Measurements from ENCODE around the gene TTLL10.

Gene TTLL10

GRCh38 chr1:1134300-1134970 lies 39.2 kb upstream of the TTLL10 start:
- no peak for TF ChIP-seq CTCF (conservative IDR thresholded peaks at IDR 0.05; ENCODE audit: low read depth, low read length)
- DNase-seq (ENCODE audit: low read depth): no peak
- H3K4me3 ChIP-seq (ENCODE audit: low read depth, low read length): no peak overlapping the region

DNA sequence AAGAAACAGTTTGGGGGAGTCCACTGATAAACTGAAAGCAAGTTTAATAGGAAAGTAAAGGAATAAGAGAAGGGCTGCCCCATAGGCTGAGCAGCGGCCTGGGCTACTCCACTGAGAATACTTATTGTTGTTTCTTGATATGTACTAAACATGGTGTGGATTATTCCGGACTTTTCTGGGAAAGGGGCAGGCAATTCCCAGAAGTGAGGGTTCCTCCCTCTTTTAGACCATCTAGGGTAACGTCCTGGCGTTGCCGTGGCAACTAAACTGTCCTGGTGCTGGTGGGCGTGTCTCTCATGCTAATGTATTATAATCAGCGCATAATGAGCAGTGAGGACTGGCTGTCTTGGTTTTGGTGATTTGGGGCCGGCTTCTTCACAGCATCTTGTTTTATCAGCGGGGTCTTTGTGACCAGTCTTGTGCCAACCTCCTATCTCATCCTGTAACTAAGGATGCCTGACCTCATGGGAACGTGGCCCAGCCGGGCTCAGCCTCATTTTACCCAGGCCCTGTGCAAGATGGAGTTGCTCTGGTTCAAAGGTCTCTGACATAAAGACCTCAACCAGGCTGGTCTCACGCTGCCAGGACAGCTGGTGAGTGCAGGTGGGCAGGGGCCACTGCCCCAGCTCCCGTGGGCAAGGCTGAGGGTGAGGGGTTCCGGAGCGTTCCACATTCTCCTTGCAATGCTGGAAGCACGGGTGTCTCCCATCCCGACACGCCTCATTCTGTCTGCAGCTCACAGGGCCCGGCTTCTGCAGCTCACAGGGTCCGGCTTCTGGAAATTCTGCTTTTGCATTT lies 38.1 kb upstream of the TTLL10 start:
- no peak for DNase-seq (ENCODE audit: low read depth)
- no peak overlapping the region for H3K4me3 ChIP-seq (ENCODE audit: low read depth, low read length)
- no peak for TF ChIP-seq CTCF (conservative IDR thresholded peaks at IDR 0.05; ENCODE audit: low read depth, low read length)

GRCh38 chr1:1136547-1137230 lies 37.0 kb upstream of the TTLL10 start:
- DNase-seq (ENCODE audit: low read depth): no peak
- no peak overlapping the region for H3K4me3 ChIP-seq (ENCODE audit: low read depth, low read length)
- no peak for TF ChIP-seq CTCF (conservative IDR thresholded peaks at IDR 0.05; ENCODE audit: low read depth, low read length)

GRCh38 chr1:1137256-1138045 lies 36.2 kb upstream of the TTLL10 start:
- H3K4me3 ChIP-seq (ENCODE audit: low read depth, low read length): no peak overlapping the region
- no peak for DNase-seq (ENCODE audit: low read depth)
- no peak for TF ChIP-seq CTCF (conservative IDR thresholded peaks at IDR 0.05; ENCODE audit: low read depth, low read length)

DNA sequence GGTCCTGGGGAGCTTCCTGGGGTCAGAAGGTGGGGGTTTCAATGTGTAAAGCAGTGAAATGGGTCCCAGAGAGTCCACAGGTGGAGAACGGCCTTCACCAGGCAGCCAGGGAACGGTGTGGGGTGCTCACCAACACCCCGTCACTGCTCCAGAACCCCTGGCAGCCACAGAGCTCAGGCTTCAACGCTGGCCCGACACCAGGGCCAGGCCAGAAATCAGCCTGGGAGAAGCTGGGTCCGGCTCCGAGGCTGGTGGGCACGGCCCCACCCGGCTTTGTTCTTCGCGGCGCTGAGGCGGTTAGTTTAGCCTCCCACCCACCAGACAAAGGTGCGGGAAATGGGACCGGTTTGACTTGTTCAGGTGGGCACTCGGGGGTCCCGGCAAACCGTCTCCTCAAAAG lies 33.0 kb upstream of the TTLL10 start:
- no peak for TF ChIP-seq CTCF (conservative IDR thresholded peaks at IDR 0.05; ENCODE audit: low read depth, low read length)
- no peak overlapping the region for H3K4me3 ChIP-seq (ENCODE audit: low read depth, low read length)
- DNase-seq (ENCODE audit: low read depth): no peak

DNA sequence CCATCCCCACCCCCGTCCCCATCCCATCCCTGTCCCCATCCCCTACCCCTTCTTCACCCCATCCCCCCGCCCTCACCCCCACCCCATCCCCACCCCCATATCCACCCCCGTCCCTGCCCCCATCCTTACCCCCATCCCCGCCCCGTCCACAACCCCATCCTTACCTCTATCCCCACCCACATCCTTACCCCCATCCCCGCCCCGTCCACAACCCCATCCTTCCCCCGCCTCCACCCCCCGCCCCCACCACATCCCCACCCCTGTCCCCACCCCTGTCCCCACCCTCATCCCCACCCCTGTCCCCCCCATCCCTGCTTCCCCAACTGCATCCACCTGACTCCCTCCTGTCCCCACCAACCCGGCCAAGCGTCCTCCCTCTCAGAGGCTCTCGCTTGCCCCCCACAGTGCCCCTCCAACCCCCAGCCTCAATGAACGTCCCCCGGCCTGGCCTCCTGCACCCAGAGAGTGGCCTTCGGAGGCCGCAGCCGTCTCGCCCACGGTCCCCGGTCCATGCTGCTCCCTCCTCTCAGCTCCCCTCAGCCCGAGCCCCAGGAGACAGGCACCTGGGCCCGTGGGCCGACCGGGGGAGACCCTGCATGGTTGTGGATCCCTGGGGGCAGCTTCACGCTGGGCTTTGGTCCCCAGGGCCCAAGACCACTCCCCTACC lies 32.3 kb upstream of the TTLL10 start:
- no peak for DNase-seq (ENCODE audit: low read depth)
- H3K4me3 ChIP-seq (ENCODE audit: low read depth, low read length): no peak overlapping the region
- no peak for TF ChIP-seq CTCF (conservative IDR thresholded peaks at IDR 0.05; ENCODE audit: low read depth, low read length)

Data from choroid plexus epithelial cell (primary cell).